IPS-18c (cell line): ENCODE data around the gene XNDC1N.
"Not testable (repeated sequence)": the region's sequence is repeated elsewhere in the genome, so short reads cannot be mapped to it uniquely, and the experiment has no call there.

Experiments
- H3K4me3 ChIP-seq: 2 replicates; pipeline ENCODE4 v1.7.0; 2013; ENCODE audit warnings: low read depth, mild to moderate bottlenecking, low read length, moderate library complexity; ENCODE audit not compliant: insufficient read depth
- H3K9me3 ChIP-seq: one replicate; pipeline ENCODE4 v1.6.1; 2013; ENCODE audit warnings: mild to moderate bottlenecking, low read length, moderate library complexity; ENCODE audit not compliant: control insufficient read depth, insufficient read depth

The XNDC1N gene

GRCh38 chr11:71936825-71937224, 8.4 kb upstream of the XNDC1N start:
- H3K9me3 ChIP-seq = no peaks in the 10 kb centered on the region
- no peak overlapping the region for H3K4me3 ChIP-seq

DNA sequence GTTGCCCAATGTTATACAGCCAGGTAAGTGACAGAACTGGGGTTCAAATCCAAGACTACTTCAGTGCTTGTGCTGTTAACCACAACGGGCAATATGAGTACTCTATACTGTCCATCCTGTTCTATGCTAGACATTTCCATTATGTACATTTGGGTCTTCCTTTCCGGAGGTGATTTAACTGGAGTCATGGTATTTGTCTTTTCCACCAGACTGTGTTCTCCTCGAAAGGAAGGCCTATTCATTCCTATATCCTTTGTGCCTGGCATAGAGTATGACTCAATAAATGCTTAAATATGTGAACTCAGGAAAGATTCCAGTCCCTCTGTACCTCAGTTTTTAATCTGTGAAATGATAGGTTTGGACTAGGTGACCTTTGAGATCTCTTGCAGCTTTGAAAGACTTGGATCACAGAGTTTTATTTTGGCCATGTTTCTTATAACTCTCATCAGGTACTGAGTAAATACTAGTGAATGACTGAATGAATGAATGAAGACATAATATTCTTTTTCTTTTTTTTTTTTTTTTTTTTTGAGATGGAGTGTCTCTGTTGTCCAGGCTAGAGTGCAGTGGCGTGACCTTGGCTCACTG, 7.0 kb upstream of the XNDC1N start:
- H3K4me3 ChIP-seq = no peak overlapping the region
- no peaks in the 10 kb centered on the region for H3K9me3 ChIP-seq

GRCh38 chr11:71934213-71934612, 5.8 kb upstream of the XNDC1N start:
- Histone ChIP-seq H3K4me3 (no peak overlapping the region), H3K9me3 (no peaks in the 10 kb centered on the region)

DNA sequence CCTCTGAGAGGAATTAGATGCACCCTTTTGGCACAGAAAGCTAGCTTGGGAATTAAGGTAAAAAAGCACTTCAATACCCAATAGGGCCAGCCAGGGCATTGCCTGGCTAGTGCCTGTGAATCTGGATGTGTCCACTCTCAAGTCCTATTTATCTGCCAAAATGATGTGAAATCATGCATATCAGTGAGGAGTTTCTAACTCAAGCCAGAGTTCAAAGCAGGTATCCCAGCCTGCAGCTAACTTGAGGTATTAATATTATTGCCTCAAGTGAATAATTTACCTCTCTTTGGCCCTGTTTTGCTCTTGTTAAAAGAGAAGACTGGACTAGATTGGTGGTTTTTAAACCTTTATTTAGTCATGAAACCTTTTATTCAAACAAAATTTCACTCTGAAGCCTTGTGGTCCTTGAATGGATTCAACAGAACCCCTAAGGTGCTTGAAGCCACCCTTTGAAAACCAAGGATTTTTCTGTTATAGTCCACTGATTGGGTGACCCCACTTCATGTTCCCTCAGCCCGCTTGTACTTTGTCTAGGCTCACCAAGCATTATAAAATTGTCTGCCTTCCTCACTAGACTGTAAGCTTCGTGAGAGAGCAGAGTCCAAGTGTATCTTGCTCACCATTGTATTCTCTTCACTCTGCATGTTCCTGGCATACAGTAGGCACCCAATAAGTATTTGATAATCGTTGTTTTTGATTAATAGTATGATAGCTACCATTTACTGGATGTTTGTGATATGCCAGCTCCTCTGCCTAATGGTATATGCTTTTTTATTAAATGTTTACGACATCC, 4.9 kb upstream of the XNDC1N start:
- no peak overlapping the region for H3K4me3 ChIP-seq
- H3K9me3 ChIP-seq = no peaks in the 10 kb centered on the region

DNA sequence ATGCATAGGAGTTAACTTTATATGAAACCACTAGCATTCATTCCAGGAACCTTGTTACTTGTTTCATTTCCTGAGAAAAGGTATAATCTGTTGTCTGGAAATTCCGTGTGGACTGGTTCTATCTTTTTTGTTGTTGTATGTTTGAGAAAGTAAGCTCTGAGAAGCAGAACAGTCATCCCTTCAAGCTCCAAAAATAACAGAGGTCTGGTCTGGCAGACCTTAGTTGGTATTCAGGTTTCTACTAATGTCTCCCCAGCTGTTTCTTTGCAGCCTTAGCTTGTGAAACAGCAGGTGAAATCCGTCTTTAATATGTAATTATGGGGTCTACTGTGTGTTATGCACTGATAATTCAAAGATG, 2.8 kb upstream of the XNDC1N start:
- no peak overlapping the region for H3K4me3 ChIP-seq
- no peaks in the 10 kb centered on the region for H3K9me3 ChIP-seq

GRCh38 chr11:71930556-71931244, 2.3 kb upstream of the XNDC1N start:
- Histone ChIP-seq H3K4me3 (no peak overlapping the region), H3K9me3 (no peaks in the 10 kb centered on the region)

- H3K4me3 ChIP-seq = peak overlapping the region; percentile 61
- H3K9me3 ChIP-seq = no peaks in the 10 kb centered on the region
These were observed 1.1 kb upstream of the XNDC1N start for GRCh38 chr11:71929491-71929890.

DNA sequence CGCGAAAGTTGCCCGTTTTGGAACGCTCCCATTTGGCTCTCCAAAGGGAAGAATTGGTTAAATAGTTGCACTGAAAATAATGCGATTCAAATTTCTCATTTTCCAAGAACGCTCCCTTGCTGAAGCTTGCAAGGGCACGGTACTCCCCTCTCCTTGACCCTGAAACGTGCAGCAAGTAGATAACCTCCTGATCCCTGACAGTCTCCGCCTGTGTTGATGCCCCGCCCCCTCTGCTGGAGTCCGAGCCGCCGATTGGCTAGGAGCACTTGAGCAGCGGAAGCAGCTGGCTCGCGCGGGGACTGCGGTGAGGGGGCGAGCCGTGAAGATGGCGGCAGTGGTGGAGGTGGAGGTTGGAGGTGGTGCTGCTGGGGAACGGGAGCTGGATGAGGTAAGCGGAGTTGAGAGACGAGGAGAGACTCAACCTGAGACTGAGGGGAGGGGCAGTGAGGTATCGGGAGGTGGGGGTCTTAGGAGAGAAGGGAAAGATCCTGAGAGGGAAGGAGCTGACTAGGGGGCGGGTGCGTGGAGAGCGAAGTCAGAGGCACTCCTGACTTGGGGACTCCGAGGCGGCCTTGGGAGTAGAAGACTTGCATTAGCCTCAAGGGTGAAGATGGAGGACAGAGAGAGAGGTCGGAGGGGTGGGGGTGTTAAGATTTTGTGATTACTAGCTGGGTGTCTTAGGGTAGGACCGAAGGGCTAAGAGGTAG, 496 bp upstream of the XNDC1N start, which contains the start of gene RNF121:
TSS of gene RNF121 (plus strand) at position 310 of the 707 bp plus-strand sequence. CDS start at position 326, 16 bp downstream.
- H3K4me3 ChIP-seq = peak within 1 kb of the TSS; percentile 61
- no peaks in the 10 kb centered on the region for H3K9me3 ChIP-seq

DNA sequence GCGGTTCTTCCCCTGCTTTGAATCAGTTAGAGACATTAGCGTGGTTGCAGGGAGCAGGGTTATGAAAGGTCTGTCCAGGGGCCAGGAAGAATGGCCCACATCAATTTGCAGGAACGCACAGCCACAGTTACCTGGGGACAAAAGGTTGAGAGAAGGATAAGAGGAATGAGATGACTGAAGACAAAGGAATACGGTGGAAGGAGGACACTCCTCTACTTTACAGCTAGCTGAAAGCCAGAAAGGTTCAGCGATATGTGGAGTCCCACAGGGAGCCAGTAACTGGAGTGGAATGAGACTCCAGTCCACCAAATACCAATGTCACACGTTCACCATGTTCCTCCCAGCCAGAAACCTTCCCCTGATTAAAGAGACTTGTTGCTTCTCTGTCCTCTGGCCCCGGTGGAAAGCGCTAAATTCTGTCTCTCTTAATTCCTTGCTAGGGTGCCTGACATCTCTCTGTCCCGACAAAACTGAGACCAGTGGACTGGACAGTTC, 10.7 kb downstream of the XNDC1N start:
- Histone ChIP-seq H3K9me3 (no peaks in the 10 kb centered on the region), H3K4me3 (no peak overlapping the region)

GRCh38 chr11:71914617-71915189, 13.7 kb downstream of the XNDC1N start:
- H3K9me3 ChIP-seq = no peaks in the 10 kb centered on the region
- H3K4me3 ChIP-seq = no peak overlapping the region

GRCh38 chr11:71913756-71914526, 14.5 kb downstream of the XNDC1N start:
- no peak overlapping the region for H3K4me3 ChIP-seq

GRCh38 chr11:71911986-71912340, 16.4 kb downstream of the XNDC1N start:
- H3K9me3 ChIP-seq, H3K4me3 ChIP-seq: not testable (repeated sequence)

More at GRCh38 chr11:71913756-71914526, 14.5 kb downstream of the XNDC1N start:
- no peaks in the 10 kb centered on the region for H3K9me3 ChIP-seq

DNA sequence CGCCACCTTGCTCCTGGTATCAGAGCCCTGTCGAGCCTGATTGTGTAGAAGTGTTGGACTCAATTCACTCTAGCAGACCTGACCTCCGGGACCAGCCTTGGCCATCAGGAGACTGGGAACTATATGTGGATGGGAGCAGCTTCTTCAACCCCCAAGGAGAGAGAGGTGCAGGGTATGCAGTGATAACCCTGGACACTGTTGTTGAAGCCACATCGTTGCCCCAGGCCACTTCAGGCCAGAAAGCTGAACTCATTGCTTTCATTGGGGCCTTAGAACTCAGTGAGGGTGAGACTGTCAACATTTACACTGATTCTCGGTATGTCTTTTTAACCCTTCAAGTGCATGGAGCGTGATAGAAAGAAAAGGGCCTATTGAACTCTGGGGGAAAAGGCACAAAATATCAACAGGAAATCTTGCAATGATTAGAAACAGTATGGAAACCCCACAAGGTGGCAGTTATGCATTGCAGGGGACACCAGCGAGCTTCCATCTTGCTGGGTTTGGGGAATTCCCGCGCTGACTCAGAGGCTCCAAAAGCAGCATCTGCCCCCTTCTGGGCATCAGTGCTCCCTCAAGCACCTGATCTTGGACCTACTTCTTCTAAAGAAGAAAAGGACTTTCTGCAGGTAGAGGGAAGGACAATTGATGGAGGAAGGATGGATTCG, 16.9 kb downstream of the XNDC1N start:
- H3K4me3 ChIP-seq = not testable (repeated sequence)

DNA sequence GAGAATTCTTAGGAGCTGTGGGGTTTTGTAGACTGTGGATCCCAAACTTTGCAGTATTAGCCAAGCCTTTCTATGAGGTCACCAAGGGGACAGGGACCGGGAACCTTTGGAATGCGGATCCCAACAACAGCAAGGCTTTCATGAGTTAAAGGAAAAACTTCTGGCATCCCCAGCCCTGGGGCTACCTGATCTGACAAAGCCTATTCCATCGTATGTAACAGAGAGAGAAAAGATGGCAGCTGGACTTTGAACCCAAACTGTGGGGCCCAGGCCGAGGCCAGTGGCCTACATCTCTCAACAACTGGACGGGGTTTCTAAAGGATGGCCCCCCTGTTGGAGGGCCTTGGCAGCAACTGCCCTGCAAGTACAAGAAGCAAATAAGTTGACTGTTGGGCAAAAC, 17.6 kb downstream of the XNDC1N start:
- not testable (repeated sequence) for H3K4me3 ChIP-seq, H3K9me3 ChIP-seq

More for the DNA sequence above, 16.9 kb downstream of the XNDC1N start:
- H3K9me3 ChIP-seq = not testable (repeated sequence)

DNA sequence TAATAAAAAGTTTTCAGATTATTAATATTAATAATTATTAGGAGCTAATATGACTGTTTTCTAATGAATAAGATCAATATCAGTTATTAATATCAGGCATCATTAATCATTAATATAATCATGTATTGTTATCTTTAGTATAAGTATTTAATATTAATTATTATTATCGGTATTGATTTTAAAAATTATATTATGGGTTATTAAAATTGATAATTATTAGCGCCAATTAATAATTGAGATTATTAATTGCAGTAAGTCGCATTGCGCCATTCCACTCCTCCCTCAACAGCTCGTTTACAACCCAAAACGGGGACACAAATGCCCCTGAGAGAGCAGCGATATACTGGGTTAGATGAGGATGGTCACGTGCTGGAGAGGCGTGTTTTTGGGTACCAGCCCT, 20.2 kb downstream of the XNDC1N start:
- H3K4me3 ChIP-seq = no peak overlapping the region
- H3K9me3 ChIP-seq = no peaks in the 10 kb centered on the region

DNA sequence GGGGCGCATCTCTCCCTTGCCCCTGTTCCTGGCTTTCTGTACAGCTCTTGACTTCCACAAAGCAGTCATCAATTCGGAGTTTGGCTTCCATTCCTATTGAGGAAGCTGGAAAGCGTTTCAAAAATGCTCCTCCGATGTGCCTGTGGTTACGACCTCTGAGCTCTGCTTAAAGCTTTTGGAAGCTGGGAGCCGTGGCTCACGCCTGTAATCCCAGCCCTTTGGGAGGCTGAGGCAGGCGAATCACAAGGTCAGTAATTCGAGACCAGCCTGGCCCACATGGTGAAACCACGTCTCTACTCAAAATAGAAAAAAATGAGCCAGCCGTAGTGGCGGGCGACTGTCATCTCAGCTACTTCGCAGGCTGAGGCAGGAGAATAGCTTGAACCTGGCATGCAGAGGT, 27.3 kb downstream of the XNDC1N start:
- H3K9me3 ChIP-seq, H3K4me3 ChIP-seq: not testable (repeated sequence)
